Measurements from ENCODE around the gene NDNF.

GRCh38 chr4:121071640-121072223, 603 bp downstream of the NDNF start:
- TF ChIP-seq POLR2A (IDR thresholded peaks at IDR 0.05) (no peak), CTCF (IDR thresholded peaks at IDR 0.05) (no peak)

Measured in lower leg skin (tissue), 3 donors.